Fibroblast of peridontal ligament (primary cell): ENCODE measurements around the gene KLHL22.
"Not testable (repeated sequence)": the region's sequence is repeated elsewhere in the genome, so short reads cannot be mapped to it uniquely, and the experiment has no call there.

ENCODE experiments used
- DNase-seq: peaks from one replicate; pipeline ENCODE4 v3.0.0-alpha.2; 2010; ENCODE audit errors: extremely low read depth

The KLHL22 gene

GRCh38 chr22:20469110-20469868 is 26.3 kb downstream of the KLHL22 start:
- DNase-seq = no peak

- DNase-seq = no peak
These were observed 28.8 kb downstream of the KLHL22 start for GRCh38 chr22:20466659-20467379.

- no peak for DNase-seq
These were observed 29.9 kb downstream of the KLHL22 start for GRCh38 chr22:20465759-20466077.

GRCh38 chr22:20464912-20465758 is 30.5 kb downstream of the KLHL22 start:
- no peak for DNase-seq

GRCh38 chr22:20464096-20464614 is 31.4 kb downstream of the KLHL22 start:
- no peak for DNase-seq

GRCh38 chr22:20463324-20464095 is 32.1 kb downstream of the KLHL22 start:
- no peak for DNase-seq

- no peak for DNase-seq
These were observed 35.7 kb downstream of the KLHL22 start for GRCh38 chr22:20459862-20460261.

GRCh38 chr22:20459152-20459542 is 36.4 kb downstream of the KLHL22 start:
- DNase-seq = no peak

- DNase-seq = no peak
These were observed 37.0 kb downstream of the KLHL22 start for GRCh38 chr22:20458530-20459151.

- no peak for DNase-seq
These were observed 37.9 kb downstream of the KLHL22 start for GRCh38 chr22:20457506-20458240.

GRCh38 chr22:20456722-20457076 is 38.9 kb downstream of the KLHL22 start:
- no peak for DNase-seq

- peak; percentile 84 for DNase-seq
These were observed 39.4 kb downstream of the KLHL22 start for GRCh38 chr22:20456064-20456721.

GRCh38 chr22:20455709-20456063 is 39.9 kb downstream of the KLHL22 start:
- no peak for DNase-seq

GRCh38 chr22:20453222-20453621 is 42.4 kb downstream of the KLHL22 start:
- no peak for DNase-seq

- DNase-seq = no peak
These were observed 43.7 kb downstream of the KLHL22 start for GRCh38 chr22:20451920-20452319.

GRCh38 chr22:20451129-20451778 is 44.3 kb downstream of the KLHL22 start:
- DNase-seq = not testable (repeated sequence)

- no peak for DNase-seq
These were observed 45.1 kb downstream of the KLHL22 start for GRCh38 chr22:20450551-20450906.

GRCh38 chr22:20449819-20450550 is 45.6 kb downstream of the KLHL22 start:
- DNase-seq = no peak

- DNase-seq = no peak
These were observed 47.0 kb downstream of the KLHL22 start for GRCh38 chr22:20448630-20449029.
